K562 (cell line): Measurements from ENCODE around the gene RCC1. TPM values are rescaled to one million over a fixed set of nuclear protein-coding genes. Genes with fewer than 3 reads are reported as not detected.

Experiments used
- FOS ChIP-seq: IDR thresholded peaks from 3 replicates; pipeline ENCODE4 v1.6.1; 2011; ENCODE audit not compliant: insufficient read length; ENCODE audit errors: extremely low read depth
- FOXO4 ChIP-seq: fragments of 450-650 bp; formaldehyde crosslinking; IDR thresholded peaks from 2 replicates; pipeline ENCODE4 v1.4.0; 2020; ENCODE audit warnings: mild to moderate bottlenecking, moderate library complexity
- FUS ChIP-seq: fragments of 200-400 bp; formaldehyde crosslinking; optimal IDR thresholded peaks from 2 replicates; pipeline ENCODE3; 2017; ENCODE audit warnings: low read depth, low read length
- NONO ChIP-seq, 2 experiments: fragments of 200-400 bp in 1 of 2; fragments of 450-650 bp in 1 of 2; formaldehyde crosslinking in 1 of 2; IDR thresholded peaks; 2 replicates each; pipeline ENCODE4 v1.6.1; 2017; ENCODE audit warnings: low read depth in 2 of 2, mild to moderate bottlenecking in 2 of 2, moderate library complexity in 2 of 2, low read length in 1 of 2
- RFX7 ChIP-seq: fragments of 250-450 bp; sonication (Bioruptor Pico); IDR thresholded peaks from 2 replicates; pipeline ENCODE4 v1.5.1; 2021; ENCODE audit warnings: mild to moderate bottlenecking
- SAP30 ChIP-seq: fragments of 200-600 bp; sonication (generic); IDR thresholded peaks from 2 replicates; pipeline ENCODE4 v1.6.1; 2012; ENCODE audit warnings: borderline replicate concordance, low read depth, mild to moderate bottlenecking, moderate library complexity, low read length, control low read depth, inconsistent platforms; ENCODE audit not compliant: insufficient read depth, poor library complexity, severe bottlenecking
- TBL1XR1 ChIP-seq, 2 experiments: IDR thresholded peaks; 2 replicates each; pipeline ENCODE4 v1.6.1; 2012; ENCODE audit warnings: improper control_type of control experiment in 2 of 2, low read length in 2 of 2, mild to moderate bottlenecking in 1 of 2
- TSHZ1 ChIP-seq: fragments of 250-450 bp; sonication (Bioruptor Pico); IDR thresholded peaks from 2 replicates; pipeline ENCODE4 v1.4.0; 2020; ENCODE audit warnings: mild to moderate bottlenecking, moderate library complexity
- ZBED1 ChIP-seq: IDR thresholded peaks from 2 replicates; pipeline ENCODE4 v1.6.1; 2014
- ZNF274 ChIP-seq: IDR thresholded peaks from 2 replicates; pipeline ENCODE4 v1.6.1; 2011; ENCODE audit warnings: low read depth, mild to moderate bottlenecking, low read length, moderate library complexity, borderline replicate concordance
- ZNF3 ChIP-seq: fragments of 250-450 bp; sonication (Bioruptor Pico); IDR thresholded peaks from 2 replicates; pipeline ENCODE4 v1.5.0; 2021; ENCODE audit warnings: mild to moderate bottlenecking, moderate library complexity
- polyA plus RNA-seq, 8 experiments: library from polyadenylated mRNA; depleted of rRNA in 4 of 8; stranded (reverse) in 5 of 8; unstranded in 3 of 8; fragments of >200 nt; fragmentation: Nextera tagmentation in 2 of 8; fragmentation: Illumina TruSeq in 1 of 8; extraction: Ambion mirVana in 2 of 8; extraction: Trizol in 1 of 8; gene quantifications; 2 replicates each; pipeline versions ENCODE4 v1.2.1 to v1.2.3, GENCODE V29; 2011 to 2014; ENCODE audit warnings: inconsistent platforms in 1 of 8, missing spikeins in 1 of 8
- total RNA-seq, 7 experiments: library from RNA; depleted of rRNA in 6 of 7; stranded (reverse); fragments of >200 nt in 6 of 7; fragmentation: Illumina TruSeq in 2 of 7; extraction: Trizol in 2 of 7; gene quantifications; 2 replicates each; pipeline versions ENCODE4 v1.2.1 to v1.2.3, GENCODE V29; 2011 to 2021; ENCODE audit warnings: low replicate concordance in 1 of 7

RCC1 gene
- total and polyA plus RNA-seq, 9 of the 15 experiments (the other 6 are each of a cell fraction or from before 2014, with no cell fraction given), result 16.4 to 202 (median 107) TPM

GRCh38 chr1:28510970-28511440, 5.2 kb downstream of the RCC1 start (continued):
- TF ChIP-seq TBL1XR1 (IDR thresholded peaks at IDR 0.05; ENCODE audit: low read length in 2 of 2) (no peak; a peak in 1 of 4 replicates), SAP30 (no peak), FOXO4 (CRISPR knock-in tag) (0 out of 2 replicates have a peak, but pooled peaks have one; percentile 25), NONO (IDR thresholded peaks at IDR 0.05; ENCODE audit: low read depth in 2 of 2, low read length in 1 of 2) (peak in 1 of 2 experiments; percentile 56; a peak in 1 of 4 replicates), ZNF3 (CRISPR knock-in tag) (0 out of 2 replicates have a peak, but pooled peaks have one; percentile 54), ZBED1 (no peak; the same call in 1 of the 2 replicates), RFX7 (CRISPR knock-in tag) (peak; percentile 95), ZNF274 (no peak; the same call in 1 of the 2 replicates), FOS (no peak), FUS (peak; percentile 99), TSHZ1 (no peak)
